A549 treated with DMSO at 1 μM for 4 hours (cell line): ENCODE measurements around the gene LIPN. TPM values are rescaled to one million over a fixed set of nuclear protein-coding genes. Genes with fewer than 3 reads are reported as not detected.

ENCODE experiments used
- total RNA-seq: library from RNA; stranded (reverse); fragments of 200-300 nt; extraction: Qiagen RNA extraction; gene quantifications from 5 replicates; pipeline ENCODE4 v1.2.3, GENCODE V29; 2022; ENCODE audit warnings: low read depth

The LIPN gene, protein sequence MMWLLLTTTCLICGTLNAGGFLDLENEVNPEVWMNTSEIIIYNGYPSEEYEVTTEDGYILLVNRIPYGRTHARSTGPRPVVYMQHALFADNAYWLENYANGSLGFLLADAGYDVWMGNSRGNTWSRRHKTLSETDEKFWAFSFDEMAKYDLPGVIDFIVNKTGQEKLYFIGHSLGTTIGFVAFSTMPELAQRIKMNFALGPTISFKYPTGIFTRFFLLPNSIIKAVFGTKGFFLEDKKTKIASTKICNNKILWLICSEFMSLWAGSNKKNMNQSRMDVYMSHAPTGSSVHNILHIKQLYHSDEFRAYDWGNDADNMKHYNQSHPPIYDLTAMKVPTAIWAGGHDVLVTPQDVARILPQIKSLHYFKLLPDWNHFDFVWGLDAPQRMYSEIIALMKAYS
- not detected in 5 replicates for total RNA-seq

GRCh38 chr10:88759366-88760101 is at the start of gene LIPN:
Gene LIPN, plus strand, starts transcription at chr10:88760020. Its CDS starts 1,386 bp downstream, at chr10:88761406.

DNA sequence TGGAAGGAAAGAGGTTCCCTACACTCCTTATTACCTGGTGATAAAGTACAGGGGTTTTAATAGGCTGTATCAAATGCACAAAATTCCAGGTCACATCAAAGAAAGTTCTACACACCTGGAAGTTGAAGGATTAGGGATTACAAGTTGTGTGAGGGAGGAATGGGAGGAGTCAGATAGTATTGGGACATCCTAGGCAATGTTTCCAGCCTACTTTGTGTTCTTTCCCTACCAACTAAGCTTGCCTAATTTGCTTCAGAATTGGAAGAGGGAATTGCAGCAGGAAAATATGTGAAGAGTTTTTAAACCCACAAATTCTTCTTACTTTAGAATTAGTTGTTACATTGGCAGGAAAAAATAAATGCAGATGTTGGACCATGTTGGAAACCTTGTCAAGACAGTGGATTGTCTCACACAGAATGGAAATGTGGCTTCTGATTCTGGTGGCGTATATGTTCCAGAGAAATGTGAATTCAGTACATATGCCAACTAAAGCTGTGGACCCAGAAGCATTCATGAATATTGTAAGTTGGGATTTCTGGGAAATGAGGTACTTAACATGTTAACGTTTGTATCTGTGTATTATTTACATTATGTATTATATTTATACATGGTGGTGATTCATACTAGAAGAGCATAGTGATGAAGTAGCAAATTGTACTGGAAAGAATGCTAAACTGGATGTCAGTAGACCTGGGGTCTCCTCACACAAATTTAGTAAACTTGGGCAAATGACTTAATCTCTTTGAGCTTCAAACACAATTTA is 42.9 kb downstream of the LIPN start, which contains the start of gene LIPM:
LIPM (plus strand) TSS at position 208 of the 763 bp plus-strand sequence; CDS start at position 375, 167 bp downstream.

Other genes with a start within 250 kb of the LIPN start
- gene RNLS, start 176.7 kb upstream of the LIPN start, total RNA-seq, result 7.5 to 10.0 TPM (median 8.3 TPM) in 5 replicates
- gene LIPJ, start 173.3 kb upstream of the LIPN start, total RNA-seq, result not detected in 5 replicates
- gene LIPF, start 95.6 kb upstream of the LIPN start, total RNA-seq, result not detected in 5 replicates
- gene LIPK, start 53.8 kb upstream of the LIPN start, total RNA-seq, result not detected in 5 replicates
- not detected in 5 replicates for gene LIPM, start 42.7 kb downstream of the LIPN start, total RNA-seq
- 0.41 to 0.63 TPM (median 0.48 TPM) in 5 replicates for gene ANKRD22, start 91.8 kb downstream of the LIPN start, total RNA-seq
- gene STAMBPL1, start 120.2 kb downstream of the LIPN start, total RNA-seq, result 32.7 to 42.8 TPM (median 35.6 TPM) in 5 replicates
- 17.1 to 22.0 TPM (median 19.1 TPM) in 5 replicates for gene ACTA2, start 192.8 kb downstream of the LIPN start, total RNA-seq
- gene FAS, start 230.8 kb downstream of the LIPN start, total RNA-seq, result 31.1 to 38.3 TPM (median 34.1 TPM) in 5 replicates